ENCODE results near the gene WNT7A. TPM values are rescaled to one million over a fixed set of nuclear protein-coding genes. Genes with fewer than 3 reads are reported as not detected.

The WNT7A gene
- total RNA-seq, 1 experiment from 2014 or later = 0.34 TPM

GRCh38 chr3:13901935-13902584 is 22.2 kb upstream of the WNT7A start (continued):
- TF ChIP-seq POLR2AphosphoS5 (IDR thresholded peaks at IDR 0.05; ENCODE audit: low read depth, low read length) (no peak), POLR2A (IDR thresholded peaks at IDR 0.05; ENCODE audit: borderline replicate concordance, extremely low read depth, insufficient read depth, insufficient read length) (no peak), RAD21 (IDR thresholded peaks at IDR 0.05; ENCODE audit: low read depth) (no peak)
- TF ChIP-seq, protein P1, sequence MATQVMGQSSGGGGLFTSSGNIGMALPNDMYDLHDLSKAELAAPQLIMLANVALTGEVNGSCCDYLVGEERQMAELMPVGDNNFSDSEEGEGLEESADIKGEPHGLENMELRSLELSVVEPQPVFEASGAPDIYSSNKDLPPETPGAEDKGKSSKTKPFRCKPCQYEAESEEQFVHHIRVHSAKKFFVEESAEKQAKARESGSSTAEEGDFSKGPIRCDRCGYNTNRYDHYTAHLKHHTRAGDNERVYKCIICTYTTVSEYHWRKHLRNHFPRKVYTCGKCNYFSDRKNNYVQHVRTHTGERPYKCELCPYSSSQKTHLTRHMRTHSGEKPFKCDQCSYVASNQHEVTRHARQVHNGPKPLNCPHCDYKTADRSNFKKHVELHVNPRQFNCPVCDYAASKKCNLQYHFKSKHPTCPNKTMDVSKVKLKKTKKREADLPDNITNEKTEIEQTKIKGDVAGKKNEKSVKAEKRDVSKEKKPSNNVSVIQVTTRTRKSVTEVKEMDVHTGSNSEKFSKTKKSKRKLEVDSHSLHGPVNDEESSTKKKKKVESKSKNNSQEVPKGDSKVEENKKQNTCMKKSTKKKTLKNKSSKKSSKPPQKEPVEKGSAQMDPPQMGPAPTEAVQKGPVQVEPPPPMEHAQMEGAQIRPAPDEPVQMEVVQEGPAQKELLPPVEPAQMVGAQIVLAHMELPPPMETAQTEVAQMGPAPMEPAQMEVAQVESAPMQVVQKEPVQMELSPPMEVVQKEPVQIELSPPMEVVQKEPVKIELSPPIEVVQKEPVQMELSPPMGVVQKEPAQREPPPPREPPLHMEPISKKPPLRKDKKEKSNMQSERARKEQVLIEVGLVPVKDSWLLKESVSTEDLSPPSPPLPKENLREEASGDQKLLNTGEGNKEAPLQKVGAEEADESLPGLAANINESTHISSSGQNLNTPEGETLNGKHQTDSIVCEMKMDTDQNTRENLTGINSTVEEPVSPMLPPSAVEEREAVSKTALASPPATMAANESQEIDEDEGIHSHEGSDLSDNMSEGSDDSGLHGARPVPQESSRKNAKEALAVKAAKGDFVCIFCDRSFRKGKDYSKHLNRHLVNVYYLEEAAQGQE (IDR thresholded peaks at IDR 0.05; ENCODE audit: low read depth) = no peak

- TF ChIP-seq, protein P2, sequence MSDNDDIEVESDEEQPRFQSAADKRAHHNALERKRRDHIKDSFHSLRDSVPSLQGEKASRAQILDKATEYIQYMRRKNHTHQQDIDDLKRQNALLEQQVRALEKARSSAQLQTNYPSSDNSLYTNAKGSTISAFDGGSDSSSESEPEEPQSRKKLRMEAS (IDR thresholded peaks at IDR 0.05) = no peak
- TF ChIP-seq SRF (IDR thresholded peaks at IDR 0.05; ENCODE audit: low read depth) = no peak
- no peak for TF ChIP-seq POLR2A (IDR thresholded peaks at IDR 0.05; ENCODE audit: borderline replicate concordance, extremely low read depth, insufficient read depth, insufficient read length)
- TF ChIP-seq, protein P3, sequence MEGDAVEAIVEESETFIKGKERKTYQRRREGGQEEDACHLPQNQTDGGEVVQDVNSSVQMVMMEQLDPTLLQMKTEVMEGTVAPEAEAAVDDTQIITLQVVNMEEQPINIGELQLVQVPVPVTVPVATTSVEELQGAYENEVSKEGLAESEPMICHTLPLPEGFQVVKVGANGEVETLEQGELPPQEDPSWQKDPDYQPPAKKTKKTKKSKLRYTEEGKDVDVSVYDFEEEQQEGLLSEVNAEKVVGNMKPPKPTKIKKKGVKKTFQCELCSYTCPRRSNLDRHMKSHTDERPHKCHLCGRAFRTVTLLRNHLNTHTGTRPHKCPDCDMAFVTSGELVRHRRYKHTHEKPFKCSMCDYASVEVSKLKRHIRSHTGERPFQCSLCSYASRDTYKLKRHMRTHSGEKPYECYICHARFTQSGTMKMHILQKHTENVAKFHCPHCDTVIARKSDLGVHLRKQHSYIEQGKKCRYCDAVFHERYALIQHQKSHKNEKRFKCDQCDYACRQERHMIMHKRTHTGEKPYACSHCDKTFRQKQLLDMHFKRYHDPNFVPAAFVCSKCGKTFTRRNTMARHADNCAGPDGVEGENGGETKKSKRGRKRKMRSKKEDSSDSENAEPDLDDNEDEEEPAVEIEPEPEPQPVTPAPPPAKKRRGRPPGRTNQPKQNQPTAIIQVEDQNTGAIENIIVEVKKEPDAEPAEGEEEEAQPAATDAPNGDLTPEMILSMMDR (IDR thresholded peaks at IDR 0.05 in 2 of 3, conservative IDR thresholded peaks at IDR 0.05 in 1 of 3; ENCODE audit: borderline replicate concordance in 1 of 3, insufficient read depth in 1 of 3, low read depth in 2 of 3, low read length in 2 of 3) = no peak
- TF ChIP-seq POLR2AphosphoS5 (IDR thresholded peaks at IDR 0.05; ENCODE audit: low read depth, low read length) = no peak
- no peak for TF ChIP-seq JUND (IDR thresholded peaks at IDR 0.05)
- TF ChIP-seq, protein P4, sequence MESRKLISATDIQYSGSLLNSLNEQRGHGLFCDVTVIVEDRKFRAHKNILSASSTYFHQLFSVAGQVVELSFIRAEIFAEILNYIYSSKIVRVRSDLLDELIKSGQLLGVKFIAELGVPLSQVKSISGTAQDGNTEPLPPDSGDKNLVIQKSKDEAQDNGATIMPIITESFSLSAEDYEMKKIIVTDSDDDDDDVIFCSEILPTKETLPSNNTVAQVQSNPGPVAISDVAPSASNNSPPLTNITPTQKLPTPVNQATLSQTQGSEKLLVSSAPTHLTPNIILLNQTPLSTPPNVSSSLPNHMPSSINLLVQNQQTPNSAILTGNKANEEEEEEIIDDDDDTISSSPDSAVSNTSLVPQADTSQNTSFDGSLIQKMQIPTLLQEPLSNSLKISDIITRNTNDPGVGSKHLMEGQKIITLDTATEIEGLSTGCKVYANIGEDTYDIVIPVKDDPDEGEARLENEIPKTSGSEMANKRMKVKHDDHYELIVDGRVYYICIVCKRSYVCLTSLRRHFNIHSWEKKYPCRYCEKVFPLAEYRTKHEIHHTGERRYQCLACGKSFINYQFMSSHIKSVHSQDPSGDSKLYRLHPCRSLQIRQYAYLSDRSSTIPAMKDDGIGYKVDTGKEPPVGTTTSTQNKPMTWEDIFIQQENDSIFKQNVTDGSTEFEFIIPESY (IDR thresholded peaks at IDR 0.05; ENCODE audit: extremely low read depth, insufficient replicate concordance, low read length) = no peak
- RAD21 ChIA-PET (ENCODE audit: low non-redundant PET in 1 of 2, low total read pairs in 2 of 2, uncharacterized antibody in 2 of 2, unreplicated experiment in 2 of 2) = no interaction called here
These were observed 18.5 kb upstream of the WNT7A start for GRCh38 chr3:13898346-13898745.

More at GRCh38 chr3:13898346-13898745, 18.5 kb upstream of the WNT7A start:
- CTCF ChIA-PET = no interaction called here
- H3K79me2 ChIP-seq (ENCODE audit: insufficient read depth, low read length) = no peaks in the 10 kb centered on the region
- no peak overlapping the region for H2AFZ ChIP-seq (ENCODE audit: low read depth, low read length, poor library complexity, severe bottlenecking)
- H3K9ac ChIP-seq (ENCODE audit: low read length) = no peak overlapping the region
- POLR2A ChIA-PET = no interaction called here
- BruUV-seq (replicated peaks) = no TSS peak
- no peak overlapping the region for H3K4me2 ChIP-seq (ENCODE audit: low read length)
- peaks cover 5 to 13% of the 10 kb centered on the region in 2 experiments; a peak in 3 of 4 replicates for H3K4me1 ChIP-seq (ENCODE audit: control insufficient read depth in 1 of 2, insufficient read depth in 2 of 2, low read length in 2 of 2)
- H3K9me2 ChIP-seq (ENCODE audit: insufficient read depth) = no peaks in the 10 kb centered on the region
- intact Hi-C loops (cut with micrococcal nuclease) = loop anchor here (5.0 kb wide), 2 partner anchors 229 to 1024 kb away; partner anchors contain the start of gene TMEM43
- ATAC-seq (no peak), DNase-seq (ENCODE audit: low read depth, low spot score) (no peak)
- H3K27ac ChIP-seq (ENCODE audit: low read depth, low read length) = no peak overlapping the region
- no peaks in the 10 kb centered on the region for H4K20me1 ChIP-seq (ENCODE audit: insufficient read depth)
- H3K9me3 ChIP-seq (ENCODE audit: control insufficient read depth in 1 of 2, insufficient read depth in 1 of 2, low read depth in 1 of 2, low read length in 2 of 2) = peaks cover 0 to 10% of the 10 kb centered on the region in 2 experiments; a peak in 2 of 4 replicates
- no peak overlapping the region for H3K4me3 ChIP-seq (replicated peaks in 1 of 2; ENCODE audit: low read depth in 1 of 2, low read length in 2 of 2)
- H3K36me3 ChIP-seq (ENCODE audit: control insufficient read depth in 1 of 2, insufficient read depth in 2 of 2, low read length in 2 of 2) = no peaks in the 10 kb centered on the region
- H3K27me3 ChIP-seq (ENCODE audit: insufficient read depth, low read length) = no peaks in the 10 kb centered on the region
